Lower leg skin (tissue), 4 donors: ENCODE data around the gene SERINC5. TPM values are rescaled to one million over a fixed set of nuclear protein-coding genes. Genes with fewer than 3 reads are reported as not detected.

Source experiments
- DNase-seq, 2 donors: peaks; one replicate each; pipeline ENCODE4 v3.0.0-alpha.2; 2019; ENCODE audit warnings: low spot score in 2 of 2
- H3K4me3 ChIP-seq: fragments of 200-600 bp; sonication (generic); 2 replicates; pipeline ENCODE4 v1.5.1; 2017; ENCODE audit warnings: mild to moderate bottlenecking, low read depth; ENCODE audit not compliant: poor library complexity, severe bottlenecking
- CTCF ChIP-seq, 3 donors: fragments of 450-650 bp; IDR thresholded peaks; one replicate each; pipeline ENCODE4 v1.5.1; 2016; ENCODE audit warnings: antibody characterized with exemption in 3 of 3, mild to moderate bottlenecking in 3 of 3, moderate library complexity in 2 of 3
- POLR2A ChIP-seq, 2 donors: fragments of 450-650 bp; IDR thresholded peaks; one replicate each; pipeline ENCODE4 v1.6.1; 2016 to 2017; ENCODE audit warnings: antibody characterized with exemption in 2 of 2, mild to moderate bottlenecking in 1 of 2, moderate library complexity in 1 of 2
- WGBS, 2 donors: methylation state at CpG; one replicate each; pipeline ENCODE4 v1.1.5; 2018; 5-methylcytosine and 5-hydroxymethylcytosine counted together
- intact Hi-C: fragments of 100-400 bp; cut with DNase I; formaldehyde crosslinking; loops from one replicate; pipeline ENCODE4 v1.15.0; 2023; ENCODE audit warnings: low total_unique reads
- total RNA-seq, 4 donors: library from RNA; depleted of rRNA; stranded (reverse); fragments of >200 nt; gene quantifications; one replicate each; pipeline ENCODE4 v1.1.0, GENCODE V29; 2016

SERINC5 gene
- total RNA-seq, 4 donors from 2014 or later = 49.6 to 61.4 (median 56.3) TPM

GRCh38 chr5:80078921-80079320, 176.9 kb downstream of the SERINC5 start:
- WGBS, 2 donors = 92 to 94% methylated on average over 4 of the region's 4 CpGs
- no peak overlapping the region for H3K4me3 ChIP-seq
- TF ChIP-seq POLR2A (IDR thresholded peaks at IDR 0.05) (no peak), CTCF (IDR thresholded peaks at IDR 0.05) (no peak)
- DNase-seq = no peak
- intact Hi-C loops = loop anchor here (10.0 kb wide), 1 partner anchor 214 kb away; no protein-coding TSS in a partner anchor

GRCh38 chr5:80077051-80077714, 178.7 kb downstream of the SERINC5 start:
- 85 to 94% methylated on average over 3 of the region's 3 CpGs for WGBS, 2 donors
- H3K4me3 ChIP-seq = no peak overlapping the region
- no peak for TF ChIP-seq POLR2A (IDR thresholded peaks at IDR 0.05)
- no peak for TF ChIP-seq CTCF (IDR thresholded peaks at IDR 0.05)
- intact Hi-C loops = loop anchor here (10.0 kb wide), 1 partner anchor 212 kb away; no protein-coding TSS in a partner anchor
- no peak for DNase-seq

GRCh38 chr5:80076131-80077050, 179.5 kb downstream of the SERINC5 start:
- intact Hi-C loops = loop anchor here (10.0 kb wide), 1 partner anchor 212 kb away; no protein-coding TSS in a partner anchor
- WGBS, 2 donors = 89 to 94% methylated on average over 9 to 10 of the region's 10 CpGs
- TF ChIP-seq CTCF (IDR thresholded peaks at IDR 0.05) (no peak), POLR2A (IDR thresholded peaks at IDR 0.05) (no peak)
- no peak for DNase-seq
- H3K4me3 ChIP-seq = no peak overlapping the region

- intact Hi-C loops = loop anchor here (10.0 kb wide), 1 partner anchor 208 kb away; no protein-coding TSS in a partner anchor
- TF ChIP-seq POLR2A (IDR thresholded peaks at IDR 0.05) (no peak), CTCF (IDR thresholded peaks at IDR 0.05) (no peak)
- 87 to 90% methylated on average over 10 of the region's 10 CpGs for WGBS, 2 donors
- DNase-seq = no peak
- H3K4me3 ChIP-seq = no peak overlapping the region
These were observed 183.5 kb downstream of the SERINC5 start for GRCh38 chr5:80072103-80073073.

GRCh38 chr5:80071510-80072021, 184.3 kb downstream of the SERINC5 start:
- intact Hi-C loops = loop anchor here (10.0 kb wide), 1 partner anchor 207 kb away; no protein-coding TSS in a partner anchor
- H3K4me3 ChIP-seq = no peak overlapping the region
- WGBS, 2 donors = 82 to 93% methylated on average over 2 of the region's 2 CpGs
- DNase-seq = no peak
- TF ChIP-seq CTCF (IDR thresholded peaks at IDR 0.05) (no peak), POLR2A (IDR thresholded peaks at IDR 0.05) (no peak)
